AG09309 (cell line): ENCODE measurements around the gene ZNF385B.

ENCODE experiments used
- DNase-seq: peaks from one replicate; pipeline ENCODE4 v3.0.0-alpha.2; 2010; ENCODE audit warnings: low read depth
- H3K4me3 ChIP-seq: 2 replicates; pipeline ENCODE4 v1.5.1; 2011; ENCODE audit warnings: mild to moderate bottlenecking, low read depth, low read length, moderate library complexity; ENCODE audit not compliant: control insufficient read depth
- TF ChIP-seq, protein P1 (sequence below): IDR thresholded peaks from 2 replicates; pipeline ENCODE4 v1.5.1; 2011; ENCODE audit warnings: mild to moderate bottlenecking, low read depth, low read length, inconsistent platforms; ENCODE audit not compliant: insufficient read depth, control insufficient read depth; ENCODE audit errors: missing control alignments

ZNF385B gene

DNA sequence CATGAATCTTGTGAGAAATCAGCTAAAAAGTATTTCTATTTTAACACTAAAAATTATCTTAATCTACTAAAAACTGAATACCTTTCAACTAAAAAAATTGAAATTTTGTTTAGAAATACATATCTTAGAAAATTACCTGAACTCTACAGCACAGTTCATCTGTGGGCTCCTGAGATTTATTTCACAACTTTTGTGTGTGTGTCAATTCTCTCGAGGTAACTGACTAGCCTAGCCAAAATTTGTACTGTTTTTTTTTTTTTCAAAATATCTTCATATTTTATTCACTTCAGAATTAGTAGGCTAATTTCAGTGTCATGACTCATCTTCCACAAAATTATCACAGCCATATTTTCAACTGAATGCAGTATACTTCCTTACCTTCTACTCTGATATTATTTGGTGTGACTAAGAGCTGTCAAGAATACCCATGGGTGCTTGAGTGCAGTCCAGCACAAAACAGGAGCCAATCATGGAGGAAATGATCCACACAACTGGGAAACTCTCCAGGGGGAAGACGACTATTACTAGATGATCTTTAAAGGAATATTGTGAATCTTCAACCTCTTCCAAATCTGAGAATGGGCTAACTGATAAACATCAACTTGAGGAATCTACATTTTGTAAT lies 174.6 kb downstream of the ZNF385B start:
- H3K4me3 ChIP-seq, result no peak overlapping the region
- TF ChIP-seq, protein P1, sequence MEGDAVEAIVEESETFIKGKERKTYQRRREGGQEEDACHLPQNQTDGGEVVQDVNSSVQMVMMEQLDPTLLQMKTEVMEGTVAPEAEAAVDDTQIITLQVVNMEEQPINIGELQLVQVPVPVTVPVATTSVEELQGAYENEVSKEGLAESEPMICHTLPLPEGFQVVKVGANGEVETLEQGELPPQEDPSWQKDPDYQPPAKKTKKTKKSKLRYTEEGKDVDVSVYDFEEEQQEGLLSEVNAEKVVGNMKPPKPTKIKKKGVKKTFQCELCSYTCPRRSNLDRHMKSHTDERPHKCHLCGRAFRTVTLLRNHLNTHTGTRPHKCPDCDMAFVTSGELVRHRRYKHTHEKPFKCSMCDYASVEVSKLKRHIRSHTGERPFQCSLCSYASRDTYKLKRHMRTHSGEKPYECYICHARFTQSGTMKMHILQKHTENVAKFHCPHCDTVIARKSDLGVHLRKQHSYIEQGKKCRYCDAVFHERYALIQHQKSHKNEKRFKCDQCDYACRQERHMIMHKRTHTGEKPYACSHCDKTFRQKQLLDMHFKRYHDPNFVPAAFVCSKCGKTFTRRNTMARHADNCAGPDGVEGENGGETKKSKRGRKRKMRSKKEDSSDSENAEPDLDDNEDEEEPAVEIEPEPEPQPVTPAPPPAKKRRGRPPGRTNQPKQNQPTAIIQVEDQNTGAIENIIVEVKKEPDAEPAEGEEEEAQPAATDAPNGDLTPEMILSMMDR, result no peak
- no peak for DNase-seq

DNA sequence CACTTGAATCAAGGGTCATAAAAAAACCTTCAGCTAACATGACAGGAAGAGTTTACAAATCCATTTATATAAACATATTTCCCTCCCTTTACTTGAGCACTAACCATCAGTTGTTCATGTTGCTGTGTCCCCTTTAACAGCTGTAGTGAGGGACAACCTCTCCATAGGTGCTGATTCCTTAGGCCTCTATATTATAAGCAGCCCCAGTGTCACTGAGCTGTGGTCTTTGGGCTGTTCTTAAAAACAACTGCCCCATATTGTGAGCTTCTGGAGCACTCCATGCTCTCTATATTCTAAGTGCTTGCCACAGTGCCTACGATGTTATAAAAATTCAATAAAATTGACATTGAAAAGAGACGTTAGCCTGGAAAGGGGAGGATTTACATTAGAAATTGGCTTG lies 175.3 kb downstream of the ZNF385B start:
- TF ChIP-seq, protein P1, result no peak
- DNase-seq, result no peak
- H3K4me3 ChIP-seq, result no peak overlapping the region

DNA sequence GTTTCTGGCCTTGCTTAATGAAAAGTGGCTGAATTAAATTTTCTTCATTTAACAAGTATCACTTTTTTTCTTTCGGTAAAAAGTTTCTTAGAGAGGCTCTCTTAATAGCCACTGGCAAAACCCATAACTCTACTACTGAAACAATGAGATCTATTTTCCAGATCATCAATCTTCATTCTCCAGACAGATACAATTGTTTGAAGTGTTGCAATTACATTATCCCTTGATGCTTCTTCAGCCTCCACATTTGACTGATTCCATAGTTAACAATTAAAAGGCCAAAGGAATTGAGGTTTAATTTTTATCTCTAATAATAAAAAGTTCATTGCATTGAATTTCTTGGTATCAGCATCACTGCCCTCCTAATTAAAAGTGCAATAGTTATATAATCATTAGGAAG lies 176.3 kb downstream of the ZNF385B start:
- no peak overlapping the region for H3K4me3 ChIP-seq
- TF ChIP-seq, protein P1, result no peak
- no peak for DNase-seq

DNA sequence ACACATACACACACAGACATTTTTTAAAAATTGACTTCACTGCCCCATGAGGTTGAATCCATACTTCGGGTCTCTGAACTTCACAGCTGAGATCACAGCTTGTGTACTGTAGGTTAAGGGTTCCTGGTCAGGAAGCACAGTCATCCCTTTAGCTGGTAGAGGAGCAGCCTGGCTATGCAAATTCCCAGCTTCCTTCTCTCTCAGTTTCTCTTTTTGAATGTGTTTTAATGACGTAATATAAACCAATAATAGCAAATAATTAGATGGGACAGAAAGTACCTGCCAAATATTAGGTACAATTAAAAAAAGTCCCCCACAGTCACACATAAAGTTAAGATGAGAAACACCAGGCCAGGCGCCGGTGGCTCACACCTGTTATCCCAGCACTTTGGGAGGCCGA lies 178.7 kb downstream of the ZNF385B start:
- TF ChIP-seq, protein P1, result no peak
- no peak overlapping the region for H3K4me3 ChIP-seq

DNA sequence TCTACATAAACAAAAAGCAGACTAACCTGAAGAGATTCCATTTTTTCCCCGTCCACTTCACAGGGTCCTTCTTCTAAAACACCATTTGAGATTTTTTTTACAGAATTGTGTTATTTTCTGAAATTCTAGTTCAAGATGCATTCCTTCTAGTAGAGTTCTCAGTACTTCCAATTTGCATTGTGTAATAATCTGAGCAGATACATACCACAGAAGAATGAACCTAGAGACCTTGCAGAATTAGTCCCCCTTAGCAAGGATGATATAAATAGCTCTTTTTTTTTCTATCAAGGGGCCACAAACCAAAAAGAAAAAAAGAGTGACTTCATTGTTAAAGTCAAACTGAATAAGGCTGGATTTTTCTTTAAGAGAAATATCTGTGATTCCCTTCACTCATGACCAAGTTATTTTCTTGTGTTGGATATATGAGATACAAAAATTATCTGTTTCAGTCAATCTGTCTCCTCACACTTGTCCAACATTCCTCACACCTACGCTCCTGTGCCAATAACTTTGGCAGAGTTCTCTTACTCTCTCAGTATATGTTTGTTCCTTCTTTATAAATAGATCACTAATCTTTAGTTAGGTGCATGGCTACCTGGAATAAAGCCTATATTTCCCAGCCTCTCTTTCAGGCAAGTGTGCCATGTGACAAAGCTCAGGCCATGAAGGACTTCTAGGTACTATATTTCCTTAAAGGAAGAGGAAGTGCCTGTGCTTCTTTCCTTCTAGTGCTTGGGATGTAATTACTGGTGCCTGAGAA lies 183.5 kb downstream of the ZNF385B start:
- DNase-seq, result no peak
- H3K4me3 ChIP-seq, result no peak overlapping the region
- TF ChIP-seq, protein P1, result no peak

More for the DNA sequence above, 178.7 kb downstream of the ZNF385B start:
- DNase-seq, result no peak

DNA sequence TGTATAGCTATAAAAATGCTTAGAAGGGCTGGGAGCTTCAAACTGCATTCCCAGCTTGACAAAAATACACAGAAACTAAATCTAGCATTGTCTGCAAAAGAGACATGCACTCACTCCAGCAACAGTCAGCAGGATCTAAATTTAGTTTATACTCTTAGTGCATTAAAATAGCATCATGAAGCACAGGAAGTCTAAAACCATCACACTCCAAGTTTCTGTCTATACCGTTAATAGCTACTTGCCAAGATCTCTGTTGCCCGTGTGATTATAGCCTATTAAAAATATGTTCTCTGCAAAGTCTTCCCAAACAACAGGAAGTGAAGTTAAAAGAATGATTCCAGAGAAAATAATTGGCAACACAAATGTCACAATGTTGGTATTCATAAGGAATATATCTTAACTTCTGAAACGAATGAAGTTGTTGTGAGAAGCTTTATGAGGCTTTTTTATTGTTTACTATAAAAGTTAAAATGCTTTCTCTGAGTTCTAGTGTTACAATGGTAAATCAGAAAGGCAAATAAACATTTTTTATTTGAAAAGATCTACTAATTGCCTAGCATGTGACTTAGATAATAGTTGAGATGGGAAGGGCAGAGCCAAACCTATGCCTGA lies 184.2 kb downstream of the ZNF385B start:
- DNase-seq, result peak; percentile 40
- H3K4me3 ChIP-seq, result no peak overlapping the region
- TF ChIP-seq, protein P1, result no peak
